HepG2 (cell line): ENCODE measurements around the gene NUDT22. TPM values are rescaled to one million over a fixed set of nuclear protein-coding genes. Genes with fewer than 3 reads are reported as not detected.

ENCODE experiments used
- ATAD3A ChIP-seq: sonication (generic); formaldehyde crosslinking; IDR thresholded peaks from 2 replicates; pipeline ENCODE4 v1.4.0; 2020; ENCODE audit warnings: missing genetic modification reagents
- GLI4 ChIP-seq: sonication (generic); formaldehyde crosslinking; IDR thresholded peaks from 2 replicates; pipeline ENCODE4 v1.5.1; 2020; ENCODE audit warnings: missing genetic modification reagents, mild to moderate bottlenecking, moderate library complexity, borderline replicate concordance
- KDM5B ChIP-seq: sonication (generic); formaldehyde crosslinking; IDR thresholded peaks from 2 replicates; pipeline ENCODE4 v1.4.0; 2020; ENCODE audit warnings: missing genetic modification reagents, mild to moderate bottlenecking, borderline replicate concordance
- MAF1 ChIP-seq: sonication (generic); formaldehyde crosslinking; IDR thresholded peaks from 2 replicates; pipeline ENCODE4 v1.5.0; 2020; ENCODE audit warnings: missing genetic modification reagents, borderline replicate concordance
- NFRKB ChIP-seq: fragments of 450-650 bp; IDR thresholded peaks from 2 replicates; pipeline ENCODE4 v1.6.1; 2017
- POLR2A ChIP-seq, 2 experiments: IDR thresholded peaks; 2 replicates each; pipeline ENCODE4 v1.6.1; 2011; ENCODE audit warnings: low read depth in 2 of 2, low read length in 2 of 2, mild to moderate bottlenecking in 1 of 2, moderate library complexity in 1 of 2; ENCODE audit not compliant: insufficient read depth in 1 of 2
- RBM22 ChIP-seq: fragments of 200-400 bp; formaldehyde crosslinking; optimal IDR thresholded peaks from 2 replicates; pipeline ENCODE3; 2017; ENCODE audit warnings: mild to moderate bottlenecking, low read length, moderate library complexity
- SOX5 ChIP-seq: IDR thresholded peaks from 2 replicates; pipeline ENCODE4 v1.6.1; 2016; ENCODE audit warnings: borderline replicate concordance
- TBX3 ChIP-seq: fragments of 450-650 bp; IDR thresholded peaks from 2 replicates; pipeline ENCODE4 v1.6.1; 2017; ENCODE audit warnings: antibody characterized with exemption, mild to moderate bottlenecking, inconsistent platforms, borderline replicate concordance
- ZBTB21 ChIP-seq: sonication (generic); formaldehyde crosslinking; IDR thresholded peaks from 2 replicates; pipeline ENCODE4 v1.4.0; 2020; ENCODE audit warnings: missing genetic modification reagents
- ZNF230 ChIP-seq: sonication (generic); formaldehyde crosslinking; IDR thresholded peaks from 2 replicates; pipeline ENCODE4 v1.4.0; 2020; ENCODE audit warnings: mild to moderate bottlenecking, missing genetic modification reagents
- ZNF383 ChIP-seq: sonication (generic); formaldehyde crosslinking; IDR thresholded peaks from 2 replicates; pipeline ENCODE4 v1.4.0; 2020; ENCODE audit warnings: missing genetic modification reagents, mild to moderate bottlenecking, borderline replicate concordance
- ZNF431 ChIP-seq: sonication (generic); formaldehyde crosslinking; IDR thresholded peaks from 2 replicates; pipeline ENCODE4 v1.9.0; 2022; ENCODE audit warnings: missing genetic modification reagents, low read depth, mild to moderate bottlenecking, borderline replicate concordance
- ZNF589 ChIP-seq: sonication (generic); formaldehyde crosslinking; conservative IDR thresholded peaks from 2 replicates; pipeline ENCODE4 v1.8.0; 2022; ENCODE audit warnings: mild to moderate bottlenecking, moderate library complexity, missing genetic modification reagents
- ZNF598 ChIP-seq: sonication (generic); formaldehyde crosslinking; IDR thresholded peaks from 2 replicates; pipeline ENCODE4 v1.5.1; 2020; ENCODE audit warnings: mild to moderate bottlenecking, missing genetic modification reagents, borderline replicate concordance
- ZNF737 ChIP-seq: sonication (generic); formaldehyde crosslinking; IDR thresholded peaks from 2 replicates; pipeline ENCODE4 v1.5.0; 2020; ENCODE audit warnings: missing genetic modification reagents, mild to moderate bottlenecking, borderline replicate concordance
- ZSCAN31 ChIP-seq: sonication (generic); formaldehyde crosslinking; IDR thresholded peaks from 2 replicates; pipeline ENCODE4 v1.5.0; 2020; ENCODE audit warnings: low read depth, mild to moderate bottlenecking, missing genetic modification reagents
- polyA plus RNA-seq, 8 experiments: library from polyadenylated mRNA; depleted of rRNA in 3 of 8; stranded (reverse) in 7 of 8; unstranded in 1 of 8; fragments of >200 nt; fragmentation: Illumina TruSeq in 4 of 8; extraction: Trizol in 4 of 8; gene quantifications; 2 replicates each; pipeline versions ENCODE4 v1.2.1 to v1.2.3, GENCODE V29; 2011 to 2016; ENCODE audit warnings: low read depth in 4 of 8, missing spikeins in 1 of 8, mixed read lengths in 1 of 8; ENCODE audit not compliant: insufficient read depth in 1 of 8
- total RNA-seq, 5 experiments: library from RNA; depleted of rRNA; stranded (reverse); fragments of >200 nt; fragmentation: Illumina TruSeq; extraction: Trizol; gene quantifications; 2 replicates each; pipeline ENCODE4 v1.2.3, GENCODE V29; 2016; ENCODE audit warnings: low read depth in 1 of 5
- TF ChIP-seq, protein P1 (sequence below): sonication (generic); formaldehyde crosslinking; IDR thresholded peaks from 2 replicates; pipeline ENCODE4 v1.5.0; 2020; ENCODE audit warnings: missing genetic modification reagents, mild to moderate bottlenecking, borderline replicate concordance
- TF ChIP-seq, protein P2 (sequence below): sonication (generic); formaldehyde crosslinking; IDR thresholded peaks from 2 replicates; pipeline ENCODE4 v1.4.0; 2020; ENCODE audit warnings: missing genetic modification reagents, mild to moderate bottlenecking, borderline replicate concordance
- TF ChIP-seq, protein P3 (sequence below): IDR thresholded peaks from 2 replicates; pipeline ENCODE4 v1.6.1; 2018; ENCODE audit warnings: missing genetic modification reagents
- TF ChIP-seq, protein P4 (sequence below): IDR thresholded peaks from 2 replicates; pipeline ENCODE4 v1.6.1; 2012; ENCODE audit warnings: inconsistent platforms
- TF ChIP-seq, protein P5 (sequence below): sonication (generic); formaldehyde crosslinking; IDR thresholded peaks from 2 replicates; pipeline ENCODE4 v1.8.0; 2022; ENCODE audit warnings: missing genetic modification reagents, mild to moderate bottlenecking, inconsistent platforms, borderline replicate concordance
- TF ChIP-seq, protein P6 (sequence below): sonication (generic); formaldehyde crosslinking; IDR thresholded peaks from 2 replicates; pipeline ENCODE4 v1.5.0; 2020; ENCODE audit warnings: mild to moderate bottlenecking, missing genetic modification reagents

The NUDT22 gene
- total and polyA plus RNA-seq, 2 of the 13 experiments (the other 11 are each of a cell fraction or from before 2014, with no cell fraction given) = 33.5 to 39.8 TPM

DNA sequence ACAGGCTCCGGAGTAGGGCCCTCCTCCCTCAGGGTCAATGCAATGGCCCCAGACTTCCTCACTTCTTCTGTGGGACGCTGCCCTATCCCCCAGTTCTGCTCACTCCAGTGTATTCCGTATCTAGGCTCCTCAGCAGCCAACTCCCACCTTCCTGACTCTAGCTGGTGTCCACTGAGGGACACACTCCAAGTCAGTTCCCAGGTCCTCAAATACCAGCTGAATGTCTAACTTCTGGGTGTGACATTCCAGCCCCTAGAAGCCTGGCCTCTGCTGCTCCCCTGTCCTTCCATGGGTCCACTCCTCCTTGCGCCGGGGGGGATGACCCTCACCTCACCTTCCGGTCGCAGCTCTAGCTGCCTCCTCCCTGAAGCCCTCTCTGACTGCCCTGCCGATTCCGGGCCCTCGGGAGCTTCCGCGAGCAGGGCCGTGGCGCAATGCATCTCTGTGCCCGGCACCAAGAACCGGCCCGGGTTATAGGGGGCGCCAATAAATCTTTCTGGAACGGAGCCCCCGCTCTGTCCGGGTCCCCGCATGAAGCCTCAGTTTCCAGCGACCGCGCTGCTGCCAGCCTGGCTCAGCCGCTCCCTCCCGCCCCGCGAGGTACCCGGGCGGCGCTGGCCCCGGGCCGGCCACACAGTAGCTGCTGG is 42.9 kb downstream of the NUDT22 start (continued):
- TF ChIP-seq, protein P1, sequence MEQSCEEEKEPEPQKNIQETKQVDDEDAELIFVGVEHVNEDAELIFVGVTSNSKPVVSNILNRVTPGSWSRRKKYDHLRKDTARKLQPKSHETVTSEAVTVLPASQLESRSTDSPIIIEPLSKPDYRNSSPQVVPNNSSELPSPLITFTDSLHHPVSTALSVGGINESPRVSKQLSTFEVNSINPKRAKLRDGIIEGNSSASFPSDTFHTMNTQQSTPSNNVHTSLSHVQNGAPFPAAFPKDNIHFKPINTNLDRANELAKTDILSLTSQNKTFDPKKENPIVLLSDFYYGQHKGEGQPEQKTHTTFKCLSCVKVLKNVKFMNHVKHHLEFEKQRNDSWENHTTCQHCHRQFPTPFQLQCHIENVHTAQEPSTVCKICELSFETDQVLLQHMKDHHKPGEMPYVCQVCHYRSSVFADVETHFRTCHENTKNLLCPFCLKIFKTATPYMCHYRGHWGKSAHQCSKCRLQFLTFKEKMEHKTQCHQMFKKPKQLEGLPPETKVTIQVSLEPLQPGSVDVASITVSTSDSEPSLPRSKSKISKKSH (CRISPR knock-in tag) = no peak
- TF ChIP-seq ATAD3A = no peak
- TF ChIP-seq ZNF589 (CRISPR knock-in tag) = no peak
- no peak for TF ChIP-seq ZNF737
- TF ChIP-seq GLI4 = no peak
- TF ChIP-seq MAF1 (CRISPR knock-in tag) = peak; percentile 14
- no peak for TF ChIP-seq POLR2A (IDR thresholded peaks at IDR 0.05; ENCODE audit: insufficient read depth in 1 of 2, low read depth in 2 of 2, low read length in 2 of 2)
- TF ChIP-seq, protein P2, sequence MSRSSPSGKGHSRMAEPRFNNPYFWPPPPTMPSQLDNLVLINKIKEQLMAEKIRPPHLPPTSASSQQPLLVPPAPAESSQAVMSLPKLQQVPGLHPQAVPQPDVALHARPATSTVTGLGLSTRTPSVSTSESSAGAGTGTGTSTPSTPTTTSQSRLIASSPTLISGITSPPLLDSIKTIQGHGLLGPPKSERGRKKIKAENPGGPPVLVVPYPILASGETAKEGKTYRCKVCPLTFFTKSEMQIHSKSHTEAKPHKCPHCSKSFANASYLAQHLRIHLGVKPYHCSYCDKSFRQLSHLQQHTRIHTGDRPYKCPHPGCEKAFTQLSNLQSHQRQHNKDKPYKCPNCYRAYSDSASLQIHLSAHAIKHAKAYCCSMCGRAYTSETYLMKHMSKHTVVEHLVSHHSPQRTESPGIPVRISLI = no peak
- no peak for TF ChIP-seq ZNF383 (CRISPR knock-in tag)
- no peak for TF ChIP-seq ZNF431 (CRISPR knock-in tag)
- TF ChIP-seq ZNF230 (CRISPR knock-in tag) = no peak
- TF ChIP-seq, protein P3, sequence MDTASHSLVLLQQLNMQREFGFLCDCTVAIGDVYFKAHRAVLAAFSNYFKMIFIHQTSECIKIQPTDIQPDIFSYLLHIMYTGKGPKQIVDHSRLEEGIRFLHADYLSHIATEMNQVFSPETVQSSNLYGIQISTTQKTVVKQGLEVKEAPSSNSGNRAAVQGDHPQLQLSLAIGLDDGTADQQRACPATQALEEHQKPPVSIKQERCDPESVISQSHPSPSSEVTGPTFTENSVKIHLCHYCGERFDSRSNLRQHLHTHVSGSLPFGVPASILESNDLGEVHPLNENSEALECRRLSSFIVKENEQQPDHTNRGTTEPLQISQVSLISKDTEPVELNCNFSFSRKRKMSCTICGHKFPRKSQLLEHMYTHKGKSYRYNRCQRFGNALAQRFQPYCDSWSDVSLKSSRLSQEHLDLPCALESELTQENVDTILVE (CRISPR knock-in tag) = no peak
- no peak for TF ChIP-seq KDM5B (CRISPR knock-in tag)
- TF ChIP-seq, protein P4, sequence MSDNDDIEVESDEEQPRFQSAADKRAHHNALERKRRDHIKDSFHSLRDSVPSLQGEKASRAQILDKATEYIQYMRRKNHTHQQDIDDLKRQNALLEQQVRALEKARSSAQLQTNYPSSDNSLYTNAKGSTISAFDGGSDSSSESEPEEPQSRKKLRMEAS = no peak
- no peak for TF ChIP-seq RBM22
- no peak for TF ChIP-seq NFRKB
- TF ChIP-seq ZBTB21 (CRISPR knock-in tag) = no peak
- no peak for TF ChIP-seq ZNF598 (CRISPR knock-in tag)
- TF ChIP-seq, protein P5, sequence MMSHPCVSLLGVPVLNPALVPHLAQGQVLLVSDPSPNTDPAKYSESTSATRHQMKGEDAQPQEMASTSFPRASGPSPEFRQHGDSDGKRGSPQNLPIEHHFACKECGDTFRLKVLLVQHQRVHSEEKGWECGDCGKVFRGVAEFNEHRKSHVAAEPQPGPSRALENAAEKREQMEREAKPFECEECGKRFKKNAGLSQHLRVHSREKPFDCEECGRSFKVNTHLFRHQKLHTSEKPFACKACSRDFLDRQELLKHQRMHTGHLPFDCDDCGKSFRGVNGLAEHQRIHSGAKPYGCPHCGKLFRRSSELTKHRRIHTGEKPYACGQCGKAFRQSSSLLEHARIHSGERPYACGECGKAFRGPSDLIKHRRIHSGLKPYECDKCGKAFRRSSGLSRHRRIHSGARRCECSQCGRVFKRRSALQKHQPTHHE (CRISPR knock-in tag) = no peak
- no peak for TF ChIP-seq SOX5 (CRISPR knock-in tag)
- TF ChIP-seq TBX3 = no peak
- TF ChIP-seq ZSCAN31 (CRISPR knock-in tag) = no peak
- TF ChIP-seq, protein P6, sequence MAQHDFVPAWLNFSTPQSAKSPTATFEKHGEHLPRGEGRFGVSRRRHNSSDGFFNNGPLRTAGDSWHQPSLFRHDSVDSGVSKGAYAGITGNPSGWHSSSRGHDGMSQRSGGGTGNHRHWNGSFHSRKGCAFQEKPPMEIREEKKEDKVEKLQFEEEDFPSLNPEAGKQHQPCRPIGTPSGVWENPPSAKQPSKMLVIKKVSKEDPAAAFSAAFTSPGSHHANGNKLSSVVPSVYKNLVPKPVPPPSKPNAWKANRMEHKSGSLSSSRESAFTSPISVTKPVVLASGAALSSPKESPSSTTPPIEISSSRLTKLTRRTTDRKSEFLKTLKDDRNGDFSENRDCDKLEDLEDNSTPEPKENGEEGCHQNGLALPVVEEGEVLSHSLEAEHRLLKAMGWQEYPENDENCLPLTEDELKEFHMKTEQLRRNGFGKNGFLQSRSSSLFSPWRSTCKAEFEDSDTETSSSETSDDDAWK (CRISPR knock-in tag) = no peak
